A673 (cell line): ENCODE measurements around the gene SCUBE2.

ENCODE experiments used
- EZH2 ChIP-seq: fragments of 200-600 bp; sonication (generic); IDR thresholded peaks from 2 replicates; pipeline ENCODE4 v1.6.1; 2017; ENCODE audit warnings: borderline replicate concordance, low read depth, mild to moderate bottlenecking, mixed read lengths, antibody characterized with exemption, low read length; ENCODE audit not compliant: poor library complexity, severe bottlenecking
- TF ChIP-seq, protein P1 (sequence below): fragments of 300-800, 200-600 bp; sonication (generic); conservative IDR thresholded peaks from 2 replicates; pipeline ENCODE4 v1.5.1; 2017; ENCODE audit warnings: low read depth, mild to moderate bottlenecking, antibody characterized with exemption, low read length, moderate library complexity, mixed read lengths

DNA sequence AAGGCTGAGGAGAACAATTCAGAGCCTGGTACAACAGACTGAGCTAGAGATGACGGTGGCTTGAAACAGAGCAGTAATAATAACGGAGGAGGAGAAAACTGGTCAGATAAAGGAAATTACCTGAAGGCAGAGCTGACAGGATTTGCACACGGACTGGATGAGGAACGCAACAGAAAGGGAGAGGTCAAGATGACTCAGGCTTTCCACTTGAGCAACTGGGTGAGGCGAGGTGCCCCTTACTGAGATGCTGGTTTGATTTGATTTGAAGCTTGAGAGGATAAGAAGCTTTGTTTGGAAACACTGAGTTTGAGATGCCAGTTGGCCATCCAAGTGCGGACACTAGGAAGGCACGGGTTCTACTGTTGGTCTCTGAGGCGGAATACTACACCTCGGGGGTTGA lies 52.2 kb downstream of the SCUBE2 start:
- TF ChIP-seq, protein P1, sequence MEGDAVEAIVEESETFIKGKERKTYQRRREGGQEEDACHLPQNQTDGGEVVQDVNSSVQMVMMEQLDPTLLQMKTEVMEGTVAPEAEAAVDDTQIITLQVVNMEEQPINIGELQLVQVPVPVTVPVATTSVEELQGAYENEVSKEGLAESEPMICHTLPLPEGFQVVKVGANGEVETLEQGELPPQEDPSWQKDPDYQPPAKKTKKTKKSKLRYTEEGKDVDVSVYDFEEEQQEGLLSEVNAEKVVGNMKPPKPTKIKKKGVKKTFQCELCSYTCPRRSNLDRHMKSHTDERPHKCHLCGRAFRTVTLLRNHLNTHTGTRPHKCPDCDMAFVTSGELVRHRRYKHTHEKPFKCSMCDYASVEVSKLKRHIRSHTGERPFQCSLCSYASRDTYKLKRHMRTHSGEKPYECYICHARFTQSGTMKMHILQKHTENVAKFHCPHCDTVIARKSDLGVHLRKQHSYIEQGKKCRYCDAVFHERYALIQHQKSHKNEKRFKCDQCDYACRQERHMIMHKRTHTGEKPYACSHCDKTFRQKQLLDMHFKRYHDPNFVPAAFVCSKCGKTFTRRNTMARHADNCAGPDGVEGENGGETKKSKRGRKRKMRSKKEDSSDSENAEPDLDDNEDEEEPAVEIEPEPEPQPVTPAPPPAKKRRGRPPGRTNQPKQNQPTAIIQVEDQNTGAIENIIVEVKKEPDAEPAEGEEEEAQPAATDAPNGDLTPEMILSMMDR, result no peak
- no peak for TF ChIP-seq EZH2
